SJCRH30 (cell line): ENCODE data around the gene SSX1. TPM values are rescaled to one million over a fixed set of nuclear protein-coding genes. Genes with fewer than 3 reads are reported as not detected.
"Not testable (repeated sequence)": the region's sequence is repeated elsewhere in the genome, so short reads cannot be mapped to it uniquely, and the experiment has no call there.

Source experiments
- DNase-seq, 2 experiments: peaks; one replicate each; pipeline ENCODE4 v3.0.0-alpha.2; 2015 to 2020
- H3K27ac ChIP-seq: fragments of 250-450 bp; sonication (Bioruptor Pico); 2 replicates; pipeline ENCODE4 v1.5.1; 2020; ENCODE audit warnings: mild to moderate bottlenecking, moderate library complexity
- H3K27me3 ChIP-seq: fragments of 250-450 bp; sonication (Bioruptor Pico); 2 replicates; pipeline ENCODE4 v1.5.1; 2020; ENCODE audit warnings: mild to moderate bottlenecking, moderate library complexity
- H3K36me3 ChIP-seq: fragments of 250-450 bp; sonication (Bioruptor Pico); 2 replicates; pipeline ENCODE4 v1.5.1; 2020; ENCODE audit warnings: mild to moderate bottlenecking, moderate library complexity
- H3K4me1 ChIP-seq: fragments of 250-450 bp; sonication (Bioruptor Pico); 2 replicates; pipeline ENCODE4 v1.5.1; 2020; ENCODE audit warnings: mild to moderate bottlenecking, moderate library complexity
- H3K4me3 ChIP-seq: fragments of 250-450 bp; sonication (Bioruptor Pico); 2 replicates; pipeline ENCODE4 v1.5.1; 2020; ENCODE audit warnings: mild to moderate bottlenecking, moderate library complexity
- H3K9me3 ChIP-seq: fragments of 250-450 bp; sonication (Bioruptor Pico); replicated peaks from 2 replicates; pipeline ENCODE4 v1.5.1; 2020; ENCODE audit warnings: mild to moderate bottlenecking, moderate library complexity
- total RNA-seq: library from RNA; depleted of rRNA; stranded (reverse); fragments of >200 nt; shearing (Covaris generic); gene quantifications from 2 replicates; pipeline ENCODE4 v1.2.3, GENCODE V29; 2014; rRNA removed

The SSX1 gene, protein sequence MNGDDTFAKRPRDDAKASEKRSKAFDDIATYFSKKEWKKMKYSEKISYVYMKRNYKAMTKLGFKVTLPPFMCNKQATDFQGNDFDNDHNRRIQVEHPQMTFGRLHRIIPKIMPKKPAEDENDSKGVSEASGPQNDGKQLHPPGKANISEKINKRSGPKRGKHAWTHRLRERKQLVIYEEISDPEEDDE
- total RNA-seq = not detected in 2 replicates

DNA sequence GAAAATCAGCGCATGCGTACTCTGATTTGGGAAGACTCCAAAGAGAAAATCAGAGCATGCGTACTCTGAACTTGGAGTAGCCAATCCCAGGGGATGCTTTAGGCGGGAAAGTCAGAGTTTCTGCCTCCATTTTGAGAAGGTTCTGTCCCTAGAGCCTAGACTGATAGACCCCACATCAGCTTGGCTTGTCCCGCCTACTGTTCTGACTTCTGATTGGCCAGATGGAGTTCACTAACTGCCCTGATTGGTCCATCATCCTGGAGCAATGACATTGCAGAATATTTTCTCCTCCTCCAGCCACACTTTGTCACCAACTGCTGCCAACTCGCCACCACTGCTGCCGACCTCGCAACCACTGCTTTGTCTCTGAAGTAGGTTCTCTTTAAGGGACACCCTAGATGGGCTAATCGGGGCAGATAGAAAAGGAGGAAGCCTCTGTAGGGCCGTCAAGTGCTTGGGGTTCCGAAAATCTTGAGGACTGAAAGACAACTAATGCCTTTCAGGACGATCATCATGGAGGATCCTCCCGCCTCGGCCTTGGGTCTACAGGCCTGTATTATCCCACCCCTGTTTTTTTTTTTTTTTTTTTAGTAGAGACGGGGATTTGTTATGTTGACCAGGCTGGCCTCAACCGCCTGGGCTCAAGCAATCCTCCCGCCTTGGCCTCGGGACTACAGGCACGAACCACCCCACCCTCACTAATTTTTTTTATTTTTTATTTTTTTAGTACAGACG is at the start of gene SSX1:
Gene SSX1 (plus strand): TSS at position 331 of the 735 bp plus-strand sequence. CDS start 1,850 bp downstream, outside the sequence.
- not testable (repeated sequence) for H3K4me3 ChIP-seq, H3K36me3 ChIP-seq, H3K27me3 ChIP-seq, DNase-seq, H3K9me3 ChIP-seq, H3K27ac ChIP-seq, H3K4me1 ChIP-seq

DNA sequence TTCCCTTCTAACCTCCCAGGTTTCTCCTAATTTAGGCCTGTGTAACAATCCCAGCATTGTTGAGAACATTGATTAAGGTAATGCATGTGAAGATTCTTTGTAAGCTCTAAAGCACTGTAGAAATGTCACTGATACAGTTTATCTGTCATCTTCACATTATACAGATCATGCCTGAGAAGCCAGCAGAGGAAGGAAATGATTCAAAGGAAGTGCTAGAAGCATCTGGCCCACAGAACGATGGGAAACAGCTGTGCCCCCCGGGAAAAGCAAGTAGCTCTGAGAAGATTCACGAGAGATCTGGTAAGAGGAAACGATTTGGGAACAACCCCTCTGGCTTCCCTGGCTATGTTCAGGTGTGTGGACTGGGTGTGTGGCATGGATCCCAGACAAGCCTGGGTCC is 40.9 kb upstream of the SSX1 start:
- not testable (repeated sequence) for H3K9me3 ChIP-seq, H3K36me3 ChIP-seq, DNase-seq

DNA sequence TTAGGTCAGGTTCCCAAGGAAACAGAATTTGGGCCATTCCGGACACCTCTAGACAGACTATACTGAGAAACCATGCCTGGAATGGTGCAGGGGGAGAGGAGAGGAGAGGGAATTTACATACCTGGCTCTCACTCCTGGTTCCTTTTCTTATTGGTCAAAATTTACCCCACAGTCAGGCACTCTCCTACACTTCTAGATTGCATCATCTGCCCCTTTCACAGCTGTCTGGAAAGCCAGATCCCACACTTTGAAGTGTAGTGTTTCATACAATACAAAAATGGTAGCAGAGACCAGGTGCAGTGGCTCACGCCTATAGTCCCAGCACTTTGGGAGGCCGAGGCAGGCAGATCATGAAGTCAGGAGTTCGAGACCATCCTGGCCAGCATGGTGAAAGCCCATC is 31.0 kb upstream of the SSX1 start:
- not testable (repeated sequence) for H3K4me3 ChIP-seq, H3K27ac ChIP-seq, H3K36me3 ChIP-seq, H3K4me1 ChIP-seq, DNase-seq, H3K9me3 ChIP-seq, H3K27me3 ChIP-seq

More for the DNA sequence above, 40.9 kb upstream of the SSX1 start:
- not testable (repeated sequence) for H3K27me3 ChIP-seq, H3K27ac ChIP-seq, H3K4me1 ChIP-seq, H3K4me3 ChIP-seq

DNA sequence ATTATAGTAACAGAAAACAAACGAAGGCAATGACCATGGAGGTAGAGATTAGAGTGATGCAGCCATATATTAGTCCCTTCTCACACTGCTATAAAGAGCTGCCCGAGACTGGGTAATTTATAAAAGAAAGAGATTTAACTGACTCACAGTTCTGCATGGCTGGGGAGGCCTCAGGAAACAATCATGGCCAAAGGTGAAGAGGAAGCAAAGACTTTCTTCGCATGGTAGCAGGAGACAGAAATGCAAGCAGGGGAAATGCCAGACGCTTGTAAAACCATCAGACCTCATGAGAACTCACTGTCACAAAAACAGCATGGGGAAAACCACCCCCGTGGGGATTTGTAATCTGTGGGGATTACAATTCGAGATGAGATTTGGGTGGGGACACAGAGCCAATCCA is 2.2 kb upstream of the SSX1 start:
- H3K9me3 ChIP-seq, DNase-seq: not testable (repeated sequence)

DNA sequence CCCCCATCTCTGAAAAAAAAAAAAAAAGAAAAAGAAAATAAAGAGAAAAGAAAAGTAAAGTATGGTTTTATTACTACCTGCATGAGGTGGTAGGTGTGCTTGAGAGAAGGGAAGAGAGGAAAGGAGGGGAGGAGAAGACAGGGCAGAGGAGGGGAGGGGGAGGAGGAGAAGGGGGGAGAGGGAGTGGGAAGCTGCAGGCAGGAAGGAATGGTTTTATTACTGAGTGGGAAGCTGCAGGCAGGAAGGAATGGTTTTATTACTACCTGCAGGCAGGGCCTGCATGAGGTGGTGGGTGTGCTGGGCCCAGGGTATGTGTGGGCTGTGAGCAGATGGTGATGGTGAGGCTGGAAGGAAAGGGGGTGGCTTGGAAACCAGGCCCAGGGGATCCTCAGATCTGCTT is 19.2 kb downstream of the SSX1 start:
- not testable (repeated sequence) for H3K36me3 ChIP-seq, H3K9me3 ChIP-seq, DNase-seq, H3K27me3 ChIP-seq, H3K4me1 ChIP-seq, H3K4me3 ChIP-seq, H3K27ac ChIP-seq

More for the DNA sequence above, 2.2 kb upstream of the SSX1 start:
- not testable (repeated sequence) for H3K27me3 ChIP-seq, H3K36me3 ChIP-seq, H3K27ac ChIP-seq, H3K4me1 ChIP-seq, H3K4me3 ChIP-seq

DNA sequence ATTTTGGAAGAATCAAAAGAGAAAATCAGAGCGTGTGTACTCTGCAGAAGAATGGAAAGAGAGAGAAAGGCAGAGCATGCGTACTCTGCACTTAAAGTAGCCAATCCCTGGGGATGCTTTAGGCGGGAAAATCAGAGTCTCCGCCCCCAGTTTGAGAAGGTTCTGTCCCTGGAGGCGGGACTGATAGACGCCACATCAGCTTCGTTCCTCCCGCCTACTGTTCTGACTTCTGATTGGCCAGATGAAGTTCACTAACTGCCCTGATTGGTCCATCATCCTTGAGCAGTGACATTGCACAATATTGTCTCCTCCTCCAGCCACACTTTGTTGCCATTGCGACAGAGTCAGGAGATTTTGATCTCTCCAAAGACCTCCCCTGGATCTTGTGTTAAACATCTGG is 23.8 kb downstream of the SSX1 start:
- H3K27me3 ChIP-seq = no peaks in the 10 kb centered on the region
- no peaks in the 10 kb centered on the region for H3K9me3 ChIP-seq
- H3K36me3 ChIP-seq = no peaks in the 10 kb centered on the region
- peak; percentile 1 for DNase-seq
- H3K4me1 ChIP-seq = no peaks in the 10 kb centered on the region
- H3K4me3 ChIP-seq = no peak overlapping the region
- H3K27ac ChIP-seq = no peak overlapping the region

DNA sequence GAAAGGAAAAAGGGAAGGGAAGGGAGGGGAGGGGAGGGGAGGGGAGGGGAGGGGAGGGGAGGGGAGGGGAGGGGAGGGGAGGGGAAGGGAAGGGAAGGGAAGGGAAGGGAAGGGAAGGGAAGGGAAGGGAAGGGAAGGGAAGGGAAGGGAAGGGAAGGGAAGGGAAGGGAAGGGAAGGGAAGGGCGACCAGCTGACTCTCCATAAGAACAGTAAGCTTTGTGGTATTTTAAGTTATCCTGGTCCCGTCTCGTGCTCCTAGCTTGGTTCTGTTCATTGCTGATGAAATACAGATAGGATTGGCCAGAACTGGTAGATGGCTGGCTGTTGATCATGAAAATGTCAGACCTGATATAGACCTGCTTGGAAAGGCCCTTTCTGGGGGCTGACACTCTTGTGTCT is 25.5 kb downstream of the SSX1 start:
- not testable (repeated sequence) for H3K4me3 ChIP-seq, H3K27ac ChIP-seq, H3K27me3 ChIP-seq, DNase-seq, H3K9me3 ChIP-seq, H3K36me3 ChIP-seq, H3K4me1 ChIP-seq

DNA sequence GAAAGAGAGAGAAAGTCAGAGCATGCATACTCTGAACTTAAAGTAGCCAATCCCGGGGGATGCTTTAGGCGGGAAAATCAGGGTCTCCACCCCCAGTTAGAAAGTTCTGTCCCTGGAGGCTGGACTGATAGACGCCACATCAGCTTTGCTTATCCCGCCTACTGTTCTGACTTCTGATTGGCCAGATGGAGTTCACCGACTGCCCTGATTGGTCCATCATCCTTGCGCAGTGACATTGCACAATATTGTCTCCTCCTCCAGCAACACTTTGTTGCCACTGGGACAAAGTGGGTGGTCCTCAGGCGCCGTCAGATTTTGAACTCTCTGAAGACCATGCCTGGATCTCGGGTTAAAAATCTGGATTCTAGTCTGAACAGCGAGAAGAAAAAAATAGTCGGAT is 51.0 kb downstream of the SSX1 start:
- no peak overlapping the region for H3K27ac ChIP-seq
- DNase-seq = no peak

DNA sequence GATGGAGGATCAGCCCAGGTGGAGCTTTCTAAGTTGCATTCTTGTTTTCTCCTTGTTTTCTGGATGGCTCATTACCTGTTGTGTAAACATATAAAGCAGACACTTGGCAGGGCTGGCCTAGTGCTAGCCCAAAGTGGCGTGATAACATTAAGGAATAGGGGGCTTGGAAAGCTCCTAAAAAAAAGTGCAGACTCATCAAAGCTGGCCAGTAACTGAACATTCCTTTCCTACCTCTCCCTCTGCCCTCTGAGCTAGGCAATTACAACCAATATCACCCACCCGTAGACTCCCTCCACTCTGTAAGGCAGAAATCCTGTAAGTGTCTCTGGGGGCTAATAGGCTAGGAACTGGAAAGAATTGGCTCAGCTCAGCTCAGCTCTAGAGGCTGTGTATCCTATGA is 58.8 kb downstream of the SSX1 start:
- not testable (repeated sequence) for H3K27me3 ChIP-seq, H3K9me3 ChIP-seq, H3K36me3 ChIP-seq, DNase-seq, H3K4me3 ChIP-seq, H3K27ac ChIP-seq, H3K4me1 ChIP-seq

More for the DNA sequence above, 51.0 kb downstream of the SSX1 start:
- Histone ChIP-seq H3K36me3 (no peaks in the 10 kb centered on the region), H3K4me3 (no peak overlapping the region), H3K9me3 (no peaks in the 10 kb centered on the region), H3K27me3 (no peaks in the 10 kb centered on the region), H3K4me1 (no peaks in the 10 kb centered on the region)

Other genes with a start within 250 kb of the SSX1 start
- not detected in 2 replicates for gene SPACA5, start 248.4 kb upstream of the SSX1 start, total RNA-seq
- 0.41 and 0.71 TPM in 2 replicates for gene ZNF630, start 183.8 kb upstream of the SSX1 start, total RNA-seq
- gene SPACA5B, start 124.8 kb upstream of the SSX1 start, total RNA-seq = not detected in 2 replicates
- gene SSX5, start 58.6 kb upstream of the SSX1 start, total RNA-seq = not detected in 2 replicates
- gene SSX3, start 101.3 kb downstream of the SSX1 start, total RNA-seq = not detected in 2 replicates
- not detected in 2 replicates for gene SSX4, start 128.1 kb downstream of the SSX1 start, total RNA-seq
- gene SSX4B, start 156.6 kb downstream of the SSX1 start, total RNA-seq = not detected in 2 replicates
- gene SLC38A5, start 214.9 kb downstream of the SSX1 start, total RNA-seq = 13.8 and 15.4 TPM in 2 replicates
- gene FTSJ1, start 220.8 kb downstream of the SSX1 start, total RNA-seq = 28.0 and 29.4 TPM in 2 replicates